Measurements from ENCODE around the gene HNRNPU.

HNRNPU gene

DNA sequence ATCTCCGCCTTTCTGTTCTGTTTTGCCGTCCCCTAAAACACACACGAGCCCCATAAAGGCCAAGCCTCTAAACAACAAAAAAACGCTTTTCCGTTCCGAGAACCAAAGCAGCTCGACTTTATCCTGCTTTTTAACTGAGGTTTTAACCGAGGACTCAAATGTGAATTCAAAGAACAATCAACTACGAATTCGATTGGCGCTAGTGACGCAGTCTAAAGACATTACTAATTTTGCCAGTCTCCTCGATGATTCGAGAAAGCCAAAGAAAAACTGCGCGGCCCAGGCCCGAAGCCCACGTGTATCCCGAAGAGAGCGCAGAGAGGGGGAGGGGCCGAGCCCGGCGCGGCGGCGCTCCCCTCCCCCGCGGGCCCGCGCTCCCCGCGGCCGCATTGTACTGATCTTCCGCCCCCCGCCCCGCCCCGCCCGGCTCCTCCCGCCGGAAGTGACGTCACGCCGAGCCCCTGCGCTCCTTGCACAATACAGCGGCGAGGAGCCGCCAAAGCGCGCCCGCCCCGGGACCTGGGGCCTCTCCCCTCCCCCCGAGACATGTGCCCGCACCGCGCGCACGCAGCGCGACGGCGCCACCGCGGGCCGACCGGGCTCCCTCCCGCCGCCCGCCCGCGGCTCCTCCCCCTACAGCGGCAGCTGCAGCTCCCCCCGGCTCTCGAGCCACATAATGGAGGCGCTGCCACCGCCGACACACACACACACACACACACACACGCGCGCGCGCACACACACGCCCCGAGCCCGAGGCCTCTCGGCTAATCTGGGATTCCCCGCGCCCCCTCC, 1.4 kb downstream of the HNRNPU start:
- DNase-seq: peak; percentile 98

DNA sequence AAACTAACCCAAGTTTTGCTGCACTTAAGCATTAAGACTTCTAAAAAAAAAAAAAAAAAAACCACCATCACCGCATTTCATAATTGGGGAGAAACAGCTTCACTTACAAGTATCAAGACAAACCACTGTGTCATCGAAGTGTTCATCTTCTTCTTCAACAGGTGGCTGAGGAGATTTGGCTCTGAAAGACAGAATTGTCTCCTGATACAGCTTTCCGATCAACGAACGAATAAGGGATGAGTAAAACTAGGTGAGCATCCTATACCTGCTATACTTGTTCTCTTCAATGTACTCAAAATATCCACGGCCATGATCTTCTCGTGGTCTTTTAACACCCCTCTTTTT, 2.0 kb downstream of the HNRNPU start:
- no peak for DNase-seq

DNA sequence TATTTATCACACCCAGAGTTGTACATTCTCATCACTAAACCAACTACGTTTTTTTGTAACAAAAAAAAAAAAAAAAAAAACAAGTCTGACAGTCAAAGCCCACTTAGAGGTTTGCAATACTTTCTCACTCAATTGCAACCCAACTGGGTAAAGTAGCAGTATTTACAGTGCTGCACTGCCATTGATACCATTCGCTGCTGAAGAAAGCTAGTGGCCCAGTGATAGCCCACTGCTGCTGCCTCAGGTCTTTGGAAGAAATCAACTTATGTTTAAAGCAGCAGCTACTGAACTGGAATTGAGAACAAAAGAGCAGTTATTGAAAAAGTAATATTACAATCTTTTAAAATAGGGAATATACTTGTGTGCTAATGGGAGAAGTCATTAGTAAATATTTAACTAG, 2.7 kb downstream of the HNRNPU start:
- DNase-seq: no peak

DNA sequence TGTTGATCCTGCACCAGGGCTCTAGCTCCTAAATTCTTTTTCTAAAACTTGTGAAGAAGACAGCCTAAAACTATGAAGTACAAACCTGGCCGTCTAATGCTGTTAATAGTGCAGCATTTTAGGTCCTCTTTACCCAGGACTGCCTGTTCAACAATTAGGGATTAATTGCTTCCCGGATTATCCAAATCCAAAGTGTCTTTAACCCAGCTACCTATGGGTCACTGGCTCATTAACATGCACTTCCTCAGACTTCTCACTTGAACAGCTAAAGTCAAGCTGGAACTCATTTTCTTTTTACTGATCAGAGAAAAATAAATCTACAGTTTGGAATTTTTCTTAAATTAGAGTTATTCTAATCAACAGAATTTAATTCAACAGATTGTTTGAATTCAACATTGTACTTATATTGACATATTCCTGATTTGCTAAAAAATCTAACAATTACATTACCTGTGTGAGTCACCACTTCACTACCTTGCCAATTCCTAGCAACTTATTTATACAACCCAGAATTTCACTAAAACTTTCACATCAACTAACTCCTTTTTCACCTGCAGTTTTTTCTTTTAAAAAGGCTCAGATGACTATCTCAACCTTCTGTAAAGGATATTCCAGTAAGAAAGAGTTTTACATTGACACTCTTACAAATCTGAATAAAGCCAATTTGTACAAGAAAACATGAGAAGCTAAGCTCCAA, 3.3 kb downstream of the HNRNPU start:
- DNase-seq: no peak

DNA sequence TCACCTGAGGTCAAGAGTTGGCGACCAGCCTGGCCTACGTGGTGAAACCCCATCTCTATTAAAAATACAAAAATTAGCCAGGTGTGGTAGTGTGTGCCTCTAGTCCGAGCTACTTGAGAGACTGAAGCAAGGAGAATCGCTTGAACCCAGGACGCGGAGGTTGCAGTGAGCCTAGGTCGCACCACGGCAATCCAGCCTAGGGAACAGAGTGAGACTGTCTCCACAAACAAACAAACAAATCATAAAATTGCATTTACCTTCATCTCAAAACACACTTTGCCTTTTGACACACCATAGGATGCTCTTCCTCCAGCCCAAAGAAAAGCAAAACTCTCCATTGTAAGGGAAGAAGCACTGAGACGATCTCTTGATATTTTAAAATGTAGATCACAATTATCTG, 4.3 kb downstream of the HNRNPU start:
- no peak for DNase-seq

DNA sequence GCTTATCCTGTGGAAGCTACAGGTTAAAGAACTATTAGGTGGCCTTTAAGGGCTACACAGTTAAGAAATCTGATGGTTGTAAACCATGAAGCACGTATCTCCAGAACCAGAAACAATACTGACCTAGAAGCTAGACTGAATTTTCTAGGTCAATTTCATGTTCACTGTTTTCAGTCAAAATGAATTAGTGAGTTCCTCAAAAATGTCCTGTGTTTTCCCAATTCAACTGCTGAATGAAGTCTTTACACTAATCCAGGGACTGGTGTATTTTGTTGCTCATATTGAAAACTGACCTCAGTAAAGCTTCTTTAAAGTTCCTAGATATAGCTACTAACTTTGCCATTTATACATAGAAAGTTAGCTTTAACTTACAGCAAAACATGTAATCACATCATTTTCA, 6.0 kb downstream of the HNRNPU start:
- DNase-seq: no peak

DNA sequence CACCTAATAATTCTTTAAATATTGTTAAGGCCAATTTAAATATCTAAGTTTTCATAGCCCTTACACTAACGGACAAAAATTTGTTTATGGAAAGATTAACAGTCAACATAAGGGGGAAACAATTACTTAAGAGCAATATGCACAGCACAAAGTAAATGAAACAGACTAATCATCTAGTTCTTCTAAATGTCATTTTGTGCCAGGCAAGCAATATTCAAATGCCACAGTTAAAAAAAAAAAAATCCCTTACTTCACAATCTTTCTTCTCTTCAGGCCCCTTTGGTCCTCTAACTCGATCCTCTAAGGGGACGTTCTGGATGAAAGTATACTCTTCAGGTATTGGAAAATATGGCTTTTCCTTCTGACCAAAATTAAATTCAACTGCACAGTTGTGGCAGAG, 6.6 kb downstream of the HNRNPU start:
- no peak for DNase-seq

DNA sequence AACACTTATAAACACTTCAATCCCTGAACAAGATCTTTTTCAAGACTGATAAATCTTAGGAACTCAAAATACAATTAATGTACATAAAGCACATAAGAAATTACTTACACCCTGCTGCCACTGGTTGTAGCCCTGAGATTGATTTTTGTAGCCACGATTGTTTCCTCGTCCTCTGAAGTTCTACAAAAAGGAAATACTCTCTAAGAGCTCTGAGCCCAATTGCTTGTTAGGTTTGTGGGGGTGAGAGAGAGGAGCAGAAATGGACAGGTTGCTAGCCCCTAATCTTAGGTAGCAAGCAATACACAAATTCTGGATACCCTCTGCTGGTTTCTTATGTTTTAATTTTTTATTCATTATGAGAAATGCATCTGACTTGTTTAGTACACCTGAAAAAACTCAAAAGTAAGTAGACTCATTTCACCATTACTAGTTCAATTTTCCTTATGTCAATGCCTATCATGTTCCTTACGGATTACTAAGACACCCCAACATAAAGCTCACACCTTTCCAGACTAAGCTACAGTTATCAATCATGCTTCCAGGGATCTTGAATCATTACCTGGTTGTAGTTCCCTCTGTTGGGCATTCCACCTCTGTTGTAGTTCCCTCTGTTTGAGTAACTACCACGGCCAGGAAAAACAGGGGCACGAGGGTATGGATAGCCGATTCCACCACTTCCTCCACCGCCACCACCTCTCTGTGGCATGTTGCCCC, 9.3 kb downstream of the HNRNPU start:
- DNase-seq: no peak

DNA sequence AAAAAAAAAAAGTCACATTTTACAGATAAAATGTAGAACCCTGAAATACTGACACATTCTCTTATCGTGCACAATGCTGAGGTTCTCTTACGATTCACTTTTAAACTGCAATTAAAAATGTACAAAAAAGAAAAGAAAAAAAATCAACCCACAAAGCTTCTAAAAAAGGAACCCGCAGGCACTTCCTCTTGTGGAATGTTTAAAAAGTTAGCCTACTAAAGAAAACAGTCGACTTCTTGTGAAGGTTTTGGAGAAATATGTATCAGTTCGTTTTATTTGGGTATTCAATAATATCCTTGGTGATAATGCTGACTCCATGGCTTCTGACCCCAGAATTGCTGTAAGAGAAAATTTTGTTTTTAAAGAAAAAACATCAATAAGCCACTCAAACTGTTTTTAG, 10.2 kb downstream of the HNRNPU start:
- DNase-seq: no peak

DNA sequence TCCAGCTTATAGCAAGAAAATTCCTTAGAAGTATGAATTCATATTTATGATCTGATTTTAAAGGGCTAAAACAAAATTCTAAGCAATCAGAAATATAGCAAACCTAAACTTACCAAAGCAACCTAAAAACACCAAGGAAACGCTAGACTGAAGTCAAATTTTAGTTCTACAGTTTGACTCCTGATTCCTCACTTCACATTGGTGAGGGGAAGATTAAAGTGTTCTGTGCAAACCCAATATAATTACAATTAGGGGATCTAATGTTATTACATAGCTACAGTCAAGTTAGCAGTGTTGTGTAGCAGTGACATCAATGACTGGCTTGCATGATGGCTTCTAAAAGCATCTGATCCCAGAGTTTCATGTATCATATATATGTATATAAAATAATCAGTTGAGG, 11.6 kb downstream of the HNRNPU start:
- DNase-seq: no peak

DNA sequence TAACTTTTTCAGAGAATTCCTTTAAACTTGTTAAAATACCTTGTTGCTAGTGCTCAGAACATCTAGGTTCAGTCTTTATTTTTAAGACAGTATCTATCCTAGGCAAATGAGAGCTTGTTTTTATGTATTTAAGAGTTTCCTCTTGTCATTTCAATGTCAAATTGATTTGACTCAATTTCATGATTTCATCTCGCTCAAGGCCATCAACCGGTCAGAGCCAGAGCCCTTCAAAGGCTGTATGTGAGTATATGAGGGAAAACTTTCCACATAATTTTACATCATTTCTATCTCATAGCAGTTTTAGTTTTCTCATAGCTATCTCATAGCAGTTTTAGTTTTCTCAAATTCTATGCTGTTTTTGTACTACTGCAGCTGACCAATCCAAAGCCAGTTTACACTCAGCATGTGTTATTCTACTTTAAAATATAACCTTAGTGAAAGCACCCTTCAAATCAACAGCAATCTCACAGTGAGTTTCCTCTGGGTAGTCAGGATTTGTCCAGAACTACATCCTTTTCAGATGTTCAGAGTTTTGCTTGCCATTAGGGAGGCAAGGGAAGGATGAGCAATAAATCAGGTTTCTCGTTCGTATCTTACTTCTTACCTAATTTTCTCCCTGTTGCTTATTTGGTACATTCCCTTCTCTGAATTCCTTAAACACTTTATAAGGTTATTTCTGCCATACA, 12.7 kb downstream of the HNRNPU start:
- DNase-seq: no peak

DNA sequence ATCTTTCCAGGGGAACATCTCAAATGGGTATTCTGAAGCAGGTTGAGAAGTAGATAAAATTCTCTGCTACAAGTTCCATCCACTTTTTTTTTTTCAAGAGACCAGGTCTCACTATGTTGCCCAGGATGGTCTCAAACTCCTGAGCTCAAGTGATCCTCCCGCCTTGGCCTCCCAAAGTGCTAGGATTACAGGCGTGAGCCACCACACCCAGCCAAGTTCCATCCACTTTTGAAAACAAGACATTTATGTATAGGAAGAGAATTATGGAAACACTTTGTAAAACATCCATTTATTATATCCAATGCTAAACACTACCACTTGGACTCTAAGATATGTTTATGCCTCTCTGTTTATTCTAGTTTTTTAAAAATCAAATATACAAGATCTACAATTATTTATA, 13.4 kb downstream of the HNRNPU start:
- DNase-seq: no peak

DNA sequence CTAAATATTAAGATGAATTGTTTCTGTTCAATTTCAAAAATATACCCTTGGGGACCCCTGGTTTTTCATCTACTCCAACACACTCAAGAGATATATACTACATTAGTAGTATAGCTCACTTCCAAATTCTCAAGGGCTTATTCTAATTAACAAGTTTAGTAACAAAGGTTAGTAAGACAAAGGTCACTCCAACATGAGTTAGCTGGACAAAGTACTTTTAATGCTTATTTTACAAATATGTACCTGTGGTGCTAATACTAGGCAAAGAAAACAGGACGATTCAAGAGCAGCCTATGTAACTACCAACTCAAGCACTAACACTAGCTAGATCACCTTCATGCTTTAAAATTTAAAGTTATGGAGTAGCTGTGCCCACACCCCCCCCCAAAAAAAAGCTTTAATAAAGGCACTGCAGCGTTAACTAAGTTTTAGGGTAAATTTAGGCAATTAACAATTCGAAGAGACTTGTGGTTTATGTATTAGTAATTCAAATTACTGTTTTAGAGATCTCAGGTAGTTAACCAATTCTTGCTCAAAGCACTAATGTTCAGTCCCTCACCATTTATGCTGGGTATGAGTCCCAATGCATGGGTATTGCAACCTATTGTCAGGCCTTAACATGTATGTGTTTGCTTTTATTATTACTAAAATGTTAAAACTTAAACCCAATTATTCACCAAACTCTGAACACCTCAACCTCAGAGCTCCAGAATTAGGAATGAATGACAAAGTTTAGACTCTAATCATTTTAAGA, 14.1 kb downstream of the HNRNPU start:
- DNase-seq: no peak

DNA sequence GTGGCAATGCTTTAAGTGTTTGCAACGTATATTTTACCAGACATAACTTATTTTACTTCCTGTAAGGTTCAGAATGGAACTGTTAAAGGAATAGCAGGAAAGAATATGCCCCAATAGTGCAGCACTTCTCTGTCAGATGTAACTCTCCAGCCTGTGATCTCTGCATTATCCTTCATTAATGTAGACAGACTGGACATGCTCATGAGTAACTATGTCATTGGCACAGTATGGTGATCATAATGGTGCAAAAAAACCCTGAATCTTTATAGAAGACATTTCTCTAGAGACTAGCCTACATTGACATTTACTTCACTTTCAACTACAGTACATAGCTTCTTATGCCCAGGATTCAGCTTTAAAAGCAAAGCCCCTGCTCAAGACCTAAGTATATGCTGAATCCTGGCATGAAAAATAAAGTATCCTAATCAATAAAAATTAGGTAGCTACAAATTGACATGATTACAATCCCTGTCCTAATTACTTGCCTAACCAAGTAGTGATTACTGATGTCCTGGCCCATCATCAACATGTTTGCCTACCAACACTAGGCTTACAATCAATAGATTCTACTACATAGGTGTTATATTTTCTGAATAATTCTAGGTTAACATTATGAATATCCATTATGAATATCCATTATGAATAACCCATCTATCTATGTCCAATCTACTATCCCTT, 15.0 kb downstream of the HNRNPU start:
- no peak for DNase-seq

DNA sequence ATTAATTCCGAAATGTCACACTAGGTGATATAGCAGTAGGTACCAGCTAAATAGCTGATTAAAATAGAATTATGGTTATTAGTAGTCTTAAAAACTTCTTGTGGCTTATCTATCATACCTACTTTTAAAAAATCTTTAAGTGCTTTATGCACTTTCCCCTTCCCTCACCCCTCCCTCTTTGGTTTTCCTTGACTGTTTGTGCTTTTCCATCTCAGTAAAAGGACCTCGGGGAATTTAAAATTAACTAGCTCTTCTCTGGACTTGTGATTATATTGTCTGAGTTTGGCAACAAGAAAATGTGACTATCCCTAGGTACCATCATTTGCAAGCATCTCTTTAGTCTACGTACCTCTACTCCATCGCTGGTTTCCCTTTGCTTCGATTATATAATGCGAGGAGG, 17.7 kb downstream of the HNRNPU start:
- DNase-seq: no peak

DNA sequence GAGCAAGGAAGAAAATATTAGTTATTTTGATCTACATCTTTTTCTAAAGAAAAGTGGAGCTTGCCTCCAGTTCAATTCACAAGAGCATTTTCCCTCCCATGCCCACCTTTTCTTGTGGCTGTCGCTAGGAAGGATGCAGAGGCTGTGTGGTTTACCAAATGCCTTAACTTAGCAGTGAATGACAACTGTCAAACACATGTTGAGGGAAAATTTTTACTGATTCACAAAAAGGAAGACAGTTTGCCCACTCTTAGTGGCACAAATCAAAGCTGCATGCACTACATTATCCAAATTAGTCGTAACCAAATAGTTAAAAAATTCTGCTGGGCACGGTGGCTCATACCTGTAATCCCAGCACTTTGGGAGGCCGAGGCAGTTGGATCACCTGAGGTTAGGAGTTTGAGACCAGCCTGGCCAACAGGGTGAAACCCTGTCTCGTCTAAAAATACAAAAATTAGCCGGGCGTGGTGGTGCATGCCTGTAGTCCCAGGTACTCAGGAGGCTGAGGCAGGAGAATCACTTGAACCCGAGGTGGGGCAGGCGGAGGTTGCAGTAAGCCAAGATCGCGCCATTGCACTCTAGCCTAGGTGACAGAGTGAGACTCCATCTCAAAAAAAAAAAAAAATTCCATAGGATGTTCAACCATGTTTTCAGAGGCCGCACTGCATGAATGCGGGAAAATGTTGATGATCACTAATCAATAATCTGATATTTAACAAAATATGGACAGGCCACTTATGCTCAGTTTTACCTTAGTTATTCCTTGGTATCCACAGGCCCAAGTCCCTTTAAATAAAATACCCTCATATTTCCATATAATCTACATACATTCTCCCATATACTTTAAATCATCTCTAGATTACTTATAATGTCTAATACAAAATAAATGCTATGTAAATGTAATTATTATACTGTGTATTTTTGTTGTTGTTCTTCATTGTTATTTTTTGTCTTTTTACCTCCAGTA, 19.9 kb downstream of the HNRNPU start:
- no peak for DNase-seq

DNA sequence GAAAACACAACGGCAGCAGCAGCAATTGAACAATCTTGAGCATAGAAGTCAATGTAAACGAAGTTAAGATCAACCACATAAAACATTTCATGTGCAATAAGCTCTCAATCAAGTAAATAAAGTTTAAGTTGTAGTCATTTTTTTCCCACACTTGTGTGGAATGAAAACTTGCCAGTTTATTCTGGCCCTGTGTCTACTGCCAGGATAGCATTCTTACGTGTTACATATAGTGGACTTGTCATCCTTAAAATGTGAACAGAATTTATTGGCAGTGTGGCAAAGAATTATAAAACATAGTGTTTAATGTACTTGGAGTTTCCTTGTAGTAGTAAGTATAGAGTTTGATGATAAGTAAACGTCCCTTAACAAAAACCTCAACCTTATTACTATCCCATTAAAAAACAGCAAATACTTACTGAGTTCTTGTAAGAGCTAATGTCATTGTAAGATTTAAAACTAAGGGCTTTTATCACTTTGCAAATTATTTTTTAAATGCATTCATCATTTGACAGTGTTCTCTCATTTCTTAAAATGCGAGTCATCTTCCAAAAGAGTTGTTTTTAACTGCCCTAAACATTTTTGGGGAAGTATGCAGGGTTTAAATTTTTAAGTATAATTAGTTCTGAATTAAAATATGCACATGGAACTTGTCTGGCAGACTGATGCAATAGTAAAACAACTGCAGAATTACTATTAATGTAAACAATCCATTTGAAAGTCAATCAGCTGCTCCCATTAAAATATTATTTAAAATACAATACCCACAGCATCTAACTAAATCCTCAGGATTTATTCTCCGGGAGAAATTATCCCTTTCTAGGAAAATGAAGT, 21.0 kb downstream of the HNRNPU start:
- DNase-seq: no peak

DNA sequence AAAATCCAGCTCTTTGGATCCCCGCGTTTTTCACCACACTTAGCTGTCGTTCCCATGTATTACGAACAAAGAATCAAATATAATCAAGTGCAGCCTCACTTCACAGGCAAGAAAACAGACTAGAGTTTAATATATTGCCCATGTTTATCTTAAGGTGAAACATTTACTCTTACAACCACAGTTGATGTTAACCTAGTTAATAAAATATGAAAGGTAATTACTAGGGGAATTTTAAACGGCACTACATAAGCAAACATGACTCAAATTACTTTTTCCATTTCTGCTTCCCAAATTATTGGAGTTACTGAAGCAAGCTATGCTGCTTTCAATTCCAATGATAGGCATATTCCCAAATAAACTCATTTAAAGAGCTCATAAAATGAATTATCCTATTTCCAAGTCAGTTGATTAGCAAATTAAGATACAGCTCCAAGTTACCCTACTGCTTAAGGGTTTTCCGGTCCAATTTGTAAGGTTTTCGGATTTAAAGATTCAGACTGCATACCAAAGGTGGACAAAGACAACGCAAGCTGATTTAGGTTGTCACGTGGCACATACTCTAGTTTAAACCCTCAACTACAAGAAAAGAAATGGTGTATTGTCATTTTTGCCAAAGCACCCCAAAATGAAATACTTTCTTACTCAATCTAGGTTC, 22.9 kb downstream of the HNRNPU start:
- no peak for DNase-seq

DNA sequence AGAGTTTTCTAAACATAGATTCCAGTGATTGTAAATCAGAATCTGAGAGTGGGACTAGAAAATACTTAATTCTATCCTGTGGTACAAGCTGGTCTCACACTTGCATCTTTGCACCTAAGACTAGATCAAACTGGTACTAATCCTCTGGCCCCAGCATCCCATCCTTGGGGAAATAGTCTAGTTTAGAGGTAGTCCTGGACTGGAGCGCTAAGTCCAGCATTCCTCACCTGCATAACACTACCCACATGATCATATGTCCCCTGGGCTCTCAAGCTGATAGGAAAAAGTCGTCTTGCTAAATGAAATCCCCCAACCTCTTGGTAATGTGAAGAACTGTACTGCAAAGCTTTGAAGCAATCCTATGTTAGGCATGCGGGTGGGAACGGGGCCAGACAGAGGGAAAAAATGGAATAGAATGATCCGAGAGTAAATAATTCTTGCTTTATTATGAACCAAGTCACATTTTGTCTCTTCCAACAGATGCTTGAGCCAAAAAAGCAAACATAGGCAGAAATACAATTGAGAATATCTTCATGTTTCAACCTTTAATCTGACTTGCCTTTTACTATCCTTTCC, 24.0 kb downstream of the HNRNPU start:
- no peak for DNase-seq

Data from NCI-H2081 (cell line).